Stimulated activated CD8-positive, alpha-beta memory T cell treated with anti-CD3 and anti-CD28 coated beads, Interleukin-12 subunit alpha, Interleukin-12 subunit beta, amount 100 ng/mL, for 1 hour (primary cell): ENCODE data around the gene ATP2A2.

Source experiments
- DNase-seq: peaks from one replicate; pipeline ENCODE4 v3.0.0-alpha.2; 2020; ENCODE audit warnings: low read depth

Gene ATP2A2

GRCh38 chr12:110262442-110263388 is 18.3 kb upstream of the ATP2A2 start:
- no peak for DNase-seq

GRCh38 chr12:110266381-110266960 is 14.6 kb upstream of the ATP2A2 start:
- no peak for DNase-seq

GRCh38 chr12:110266980-110267620 is 13.9 kb upstream of the ATP2A2 start:
- DNase-seq: no peak

DNA sequence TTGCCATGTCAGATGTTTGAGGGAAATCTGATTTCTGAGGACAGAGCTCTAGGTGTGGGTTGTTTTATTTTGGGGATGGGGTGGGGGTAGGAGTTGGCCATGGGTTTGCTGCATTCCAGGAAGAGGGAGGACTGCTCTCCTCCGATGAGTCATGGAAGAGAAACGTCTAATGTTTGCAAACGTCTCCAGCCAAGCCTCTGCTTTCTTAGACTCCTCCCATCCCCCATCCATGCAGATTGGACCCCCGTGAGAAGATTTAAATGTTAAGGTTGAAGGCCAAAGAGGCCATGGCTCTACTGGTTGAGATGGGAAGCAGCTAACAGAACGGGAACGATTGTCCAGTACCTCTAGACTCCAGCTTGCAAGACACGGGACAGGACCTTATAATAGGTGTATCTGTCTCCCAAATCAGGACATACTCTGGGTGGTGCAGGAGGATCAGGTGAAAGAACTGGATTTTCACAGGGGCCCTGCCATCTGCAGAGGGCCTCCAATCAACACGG is 11.4 kb upstream of the ATP2A2 start:
- DNase-seq: no peak

GRCh38 chr12:110270125-110270962 is 10.7 kb upstream of the ATP2A2 start:
- DNase-seq: no peak

- DNase-seq: no peak
Measured at GRCh38 chr12:110271015-110271414, 10.0 kb upstream of the ATP2A2 start.

GRCh38 chr12:110277530-110278254 is 3.4 kb upstream of the ATP2A2 start:
- DNase-seq: no peak

DNA sequence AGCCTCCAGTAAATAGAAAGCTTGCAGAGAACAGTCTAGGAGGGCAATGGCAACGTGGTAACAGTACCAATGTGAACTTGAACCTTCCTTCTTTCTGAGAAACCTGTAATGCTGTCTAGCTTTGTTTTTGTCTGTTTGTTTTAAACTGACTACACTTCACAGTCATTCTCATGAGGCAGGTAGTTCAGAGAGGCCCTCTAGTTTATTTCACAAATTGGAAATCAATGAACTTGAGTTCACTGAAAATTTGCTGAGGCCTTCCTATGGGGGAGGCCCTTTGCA is 2.9 kb upstream of the ATP2A2 start:
- no peak for DNase-seq

DNA sequence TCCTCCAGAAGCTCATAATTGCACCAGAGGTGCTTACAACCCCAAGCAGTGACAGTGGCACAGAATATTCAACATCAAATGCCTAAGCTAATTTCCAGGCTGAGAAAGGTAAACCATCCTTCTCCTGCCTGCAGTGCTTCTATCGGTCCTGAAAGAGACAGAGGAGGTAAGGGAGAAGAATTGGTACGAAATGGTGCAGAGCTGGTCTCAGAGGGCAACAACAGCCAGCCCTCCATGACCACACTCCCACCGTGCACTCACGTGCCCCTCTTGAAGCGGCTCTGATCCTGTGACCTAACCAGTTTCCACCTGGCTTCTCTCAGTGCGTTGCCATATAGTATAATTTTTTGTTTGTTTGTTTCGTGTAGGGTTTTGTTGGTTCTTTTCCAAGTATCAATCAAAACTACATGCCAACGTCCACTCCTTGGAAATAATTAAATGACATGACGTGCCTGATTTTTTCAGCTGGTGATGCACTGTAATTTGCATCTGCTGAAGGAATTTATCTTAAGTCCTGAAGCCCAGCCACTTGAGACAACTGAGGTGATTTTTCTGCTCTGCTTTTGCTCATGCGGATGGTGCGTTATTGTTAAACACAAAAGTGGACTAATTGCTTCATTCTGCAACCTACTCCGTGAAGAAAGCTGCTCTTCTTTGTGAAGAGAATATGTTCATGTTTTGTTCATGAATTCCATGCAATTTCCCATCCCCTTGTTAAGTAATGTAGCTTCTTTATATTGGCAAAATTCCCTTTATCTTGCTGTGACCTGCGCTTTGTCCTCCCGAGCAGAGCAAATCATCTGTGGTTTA is 1.3 kb upstream of the ATP2A2 start:
- no peak for DNase-seq

GRCh38 chr12:110280392-110280778 is 662 bp upstream of the ATP2A2 start:
- peak; percentile 21 for DNase-seq

DNA sequence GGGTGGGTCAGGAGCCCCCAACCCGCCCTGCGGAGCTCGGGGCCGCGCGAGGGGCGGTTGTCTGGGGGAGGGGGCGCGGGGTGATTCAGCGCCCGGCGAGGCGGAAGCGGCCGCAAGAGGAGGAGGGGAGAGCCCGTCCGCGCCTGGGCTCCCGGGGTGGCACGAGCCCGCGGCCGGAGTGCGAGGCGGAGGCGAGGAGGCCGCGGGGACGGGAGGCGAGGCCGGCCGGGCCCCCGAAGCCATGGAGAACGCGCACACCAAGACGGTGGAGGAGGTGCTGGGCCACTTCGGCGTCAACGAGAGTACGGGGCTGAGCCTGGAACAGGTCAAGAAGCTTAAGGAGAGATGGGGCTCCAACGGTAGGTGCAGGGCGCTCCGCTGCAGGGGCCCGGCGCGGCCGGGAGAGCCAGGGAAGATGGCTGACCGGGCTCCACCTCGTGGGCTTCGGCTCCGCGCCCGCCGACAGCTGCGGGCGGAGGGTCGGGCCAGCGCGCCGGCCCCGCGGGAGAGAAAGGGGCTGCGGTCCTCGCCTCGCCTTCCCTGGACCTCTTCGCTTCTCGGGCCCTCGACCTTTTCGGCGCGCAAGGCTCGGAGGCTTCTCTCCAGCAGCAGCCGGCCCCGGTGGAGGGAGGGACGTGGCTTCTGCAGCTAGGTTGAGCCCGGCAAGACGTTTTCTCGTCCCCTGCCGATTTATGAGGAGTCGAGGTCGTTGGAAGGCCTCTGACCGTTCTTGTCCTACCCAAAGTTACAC is 677 bp downstream of the ATP2A2 start:
- peak; percentile 21 for DNase-seq

DNA sequence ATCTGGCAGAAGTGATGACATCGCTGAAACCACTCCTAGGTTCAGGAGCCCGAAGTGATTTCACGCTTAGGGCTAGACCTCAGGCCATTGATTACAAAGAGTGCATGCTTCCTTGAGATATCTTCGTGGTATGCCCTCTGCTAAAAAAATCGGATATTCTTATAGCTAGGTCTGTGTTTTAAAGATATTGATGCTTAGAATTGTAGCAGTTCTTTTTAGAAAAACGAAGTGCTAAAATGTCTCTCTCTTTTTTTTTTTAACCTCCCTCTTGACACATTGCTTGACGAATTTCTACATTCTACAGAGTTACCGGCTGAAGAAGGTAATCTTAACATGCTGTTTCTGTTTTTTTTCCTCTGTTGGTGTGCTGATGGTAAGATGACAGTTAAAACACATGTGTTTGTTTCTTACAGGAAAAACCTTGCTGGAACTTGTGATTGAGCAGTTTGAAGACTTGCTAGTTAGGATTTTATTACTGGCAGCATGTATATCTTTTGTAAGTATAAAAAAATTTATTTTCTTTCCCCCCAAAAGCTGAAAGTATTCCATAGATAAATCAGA is 1.3 kb downstream of the ATP2A2 start:
- no peak for DNase-seq

DNA sequence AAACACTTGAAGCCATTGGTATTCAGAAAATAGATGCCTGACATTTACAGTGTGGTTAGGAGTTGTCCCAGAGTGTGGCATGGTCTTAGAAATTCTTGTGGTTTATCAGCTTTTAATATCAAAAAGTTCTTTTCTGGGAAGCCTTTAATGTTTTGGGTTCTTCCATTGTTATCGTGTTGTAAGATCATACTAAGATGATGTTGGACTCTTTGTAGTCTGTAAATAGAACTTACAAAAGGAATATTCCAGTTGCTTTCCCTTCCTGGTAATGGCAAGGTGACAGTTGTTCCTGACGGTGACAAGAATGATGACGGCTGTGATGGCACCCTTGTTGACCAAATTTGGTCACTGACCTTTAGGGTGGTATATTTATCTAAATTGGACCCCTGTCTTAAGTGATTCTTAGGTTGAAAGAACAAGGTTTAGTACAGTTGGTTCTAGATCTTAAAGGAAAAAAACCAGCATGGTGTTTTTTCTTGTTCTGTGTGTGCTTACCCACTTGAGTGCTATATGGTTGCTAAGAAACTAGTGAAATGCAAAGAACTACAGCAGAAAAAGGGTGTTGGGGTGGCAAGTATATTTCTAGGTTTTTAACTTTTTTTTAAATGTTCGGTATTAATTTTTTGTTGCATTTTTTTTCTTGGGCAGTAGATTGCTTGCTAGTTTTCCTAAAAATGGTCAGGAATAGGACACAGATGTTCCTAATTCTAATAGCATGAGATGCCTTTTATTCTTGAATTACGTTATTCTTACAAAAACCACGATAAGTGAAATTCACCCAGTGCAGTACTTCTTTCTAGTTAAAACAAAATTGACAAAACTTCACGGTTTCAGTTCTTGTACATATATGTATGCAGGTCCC is 2.1 kb downstream of the ATP2A2 start:
- DNase-seq: no peak

- no peak for DNase-seq
Measured at GRCh38 chr12:110284597-110284996, 3.5 kb downstream of the ATP2A2 start.

DNA sequence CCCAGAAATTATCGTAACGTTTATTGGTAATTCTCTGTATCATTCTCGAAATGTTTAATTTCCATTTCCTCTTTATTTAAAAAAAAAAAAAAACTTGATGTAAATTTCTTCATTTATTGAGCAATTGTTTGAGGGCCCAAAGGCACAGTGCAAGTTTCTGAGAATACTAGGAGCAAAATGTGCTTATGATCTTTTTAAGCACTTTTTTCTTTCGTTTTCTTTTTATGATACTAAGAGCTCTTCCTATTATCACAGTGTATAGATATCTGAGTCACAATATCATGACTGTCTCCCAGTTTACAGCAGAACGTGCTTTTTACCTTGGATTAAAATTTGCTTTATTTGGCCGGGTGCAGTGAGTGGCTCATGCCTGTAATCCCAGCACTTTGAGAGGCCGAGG is 5.6 kb downstream of the ATP2A2 start:
- DNase-seq: no peak

GRCh38 chr12:110287986-110288385 is 6.9 kb downstream of the ATP2A2 start:
- DNase-seq: no peak

- no peak for DNase-seq
Measured at GRCh38 chr12:110289044-110289710, 8.1 kb downstream of the ATP2A2 start.

DNA sequence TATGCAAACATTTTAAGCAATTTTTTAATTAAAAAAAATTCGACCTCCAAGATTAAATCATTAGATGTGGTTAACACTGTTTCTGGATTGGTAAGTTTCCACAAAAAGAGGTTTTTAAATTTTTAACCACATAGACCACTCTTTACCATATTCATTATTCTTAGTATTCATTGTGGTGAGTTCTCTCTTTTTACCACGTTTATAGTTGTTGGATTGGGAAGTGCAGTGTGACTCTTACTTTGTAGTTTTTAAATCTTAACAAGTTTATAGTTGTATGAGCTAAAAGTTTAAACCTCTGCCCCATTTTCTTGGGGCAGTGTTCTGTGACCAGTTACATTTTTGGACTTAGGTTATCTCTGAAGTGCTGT is 8.6 kb downstream of the ATP2A2 start:
- no peak for DNase-seq
